Measurements from ENCODE around the gene RXRB.

GRCh38 chr6:33189625-33190448 lies 10.6 kb downstream of the RXRB start:
- TF ChIP-seq EZH2phosphoT487 (IDR thresholded peaks at IDR 0.05; ENCODE audit: low read length) (no peak), CTCF (IDR thresholded peaks at IDR 0.05; ENCODE audit: low read length) (no peak)
